Kasumi-1 (cell line): ENCODE measurements around the gene RGS6.

Source experiments
- DNase-seq, 2 experiments: peaks; one replicate each; lab custom pipeline; 2025; lab: John Stamatoyannopoulos, UW

Gene RGS6

DNA sequence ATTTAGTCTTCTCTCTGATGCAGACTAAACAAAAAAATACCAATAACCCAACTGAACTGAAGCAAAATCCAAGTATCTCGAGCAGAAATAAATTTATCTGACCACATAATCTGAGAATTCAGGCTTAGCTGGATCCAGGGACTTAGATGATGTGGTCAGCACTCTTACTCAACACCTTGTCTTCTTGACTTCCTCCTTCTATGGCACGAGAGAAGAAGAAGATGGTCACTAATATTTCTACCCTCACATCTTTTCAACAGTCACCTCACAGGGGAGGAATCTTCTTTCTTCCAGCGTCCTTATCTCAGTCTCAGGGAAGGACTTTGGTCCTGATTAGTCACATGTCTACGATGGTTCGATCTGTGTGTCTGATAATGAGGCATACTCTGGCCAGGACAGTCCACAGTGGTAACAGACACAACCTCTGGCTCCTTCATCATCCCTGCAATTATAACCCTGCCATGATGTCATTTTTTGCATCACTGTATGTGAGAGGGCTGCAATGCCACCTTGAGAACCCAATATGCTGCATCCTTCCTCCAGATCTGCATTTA, 15.8 kb downstream of the RGS6 start:
- DNase-seq, result no peak

DNA sequence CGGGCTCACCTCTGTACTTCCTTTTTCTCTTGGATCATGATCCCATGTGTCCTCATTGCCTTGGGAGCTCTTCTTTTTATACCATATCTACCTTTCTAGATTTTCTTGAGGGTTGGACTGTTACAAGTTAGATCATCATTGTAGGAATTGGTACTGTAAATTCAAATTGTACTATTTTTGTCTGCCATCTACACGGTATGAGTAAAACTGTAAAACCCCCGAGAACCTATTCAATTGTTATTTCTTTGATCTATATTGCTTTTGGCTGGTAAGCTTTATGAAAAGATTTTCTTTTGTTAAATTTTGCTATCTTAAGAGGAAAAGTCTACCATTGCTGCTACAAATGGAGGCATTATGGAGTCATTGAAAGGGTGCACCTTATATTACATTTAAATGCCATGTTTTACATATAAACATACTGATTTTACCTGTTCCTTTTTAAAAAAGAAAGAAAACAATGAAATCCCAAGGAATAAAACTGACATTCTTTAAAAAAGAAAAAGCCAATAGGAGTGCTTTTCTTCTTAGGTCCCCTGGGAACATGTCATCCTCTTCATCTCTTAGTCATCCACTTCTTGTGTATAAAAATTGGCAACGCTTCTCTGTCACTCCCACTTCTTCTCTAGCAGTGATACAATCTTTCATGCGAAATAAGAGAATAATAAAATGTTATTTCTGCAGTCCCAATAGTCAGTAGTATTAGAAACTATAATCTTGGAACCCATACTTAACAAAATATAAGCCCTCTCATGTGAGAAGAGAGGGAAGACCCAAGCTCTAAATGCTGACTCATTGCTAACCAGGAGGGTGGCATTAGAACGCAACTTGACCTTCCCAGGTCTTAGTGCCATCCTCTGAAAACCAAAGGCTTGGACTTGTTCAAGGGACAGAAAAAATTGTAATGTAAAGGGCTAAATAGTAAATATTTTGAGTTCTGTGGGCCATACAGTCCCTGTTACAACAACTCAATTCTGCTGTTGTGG, 20.4 kb downstream of the RGS6 start:
- DNase-seq, result no peak

DNA sequence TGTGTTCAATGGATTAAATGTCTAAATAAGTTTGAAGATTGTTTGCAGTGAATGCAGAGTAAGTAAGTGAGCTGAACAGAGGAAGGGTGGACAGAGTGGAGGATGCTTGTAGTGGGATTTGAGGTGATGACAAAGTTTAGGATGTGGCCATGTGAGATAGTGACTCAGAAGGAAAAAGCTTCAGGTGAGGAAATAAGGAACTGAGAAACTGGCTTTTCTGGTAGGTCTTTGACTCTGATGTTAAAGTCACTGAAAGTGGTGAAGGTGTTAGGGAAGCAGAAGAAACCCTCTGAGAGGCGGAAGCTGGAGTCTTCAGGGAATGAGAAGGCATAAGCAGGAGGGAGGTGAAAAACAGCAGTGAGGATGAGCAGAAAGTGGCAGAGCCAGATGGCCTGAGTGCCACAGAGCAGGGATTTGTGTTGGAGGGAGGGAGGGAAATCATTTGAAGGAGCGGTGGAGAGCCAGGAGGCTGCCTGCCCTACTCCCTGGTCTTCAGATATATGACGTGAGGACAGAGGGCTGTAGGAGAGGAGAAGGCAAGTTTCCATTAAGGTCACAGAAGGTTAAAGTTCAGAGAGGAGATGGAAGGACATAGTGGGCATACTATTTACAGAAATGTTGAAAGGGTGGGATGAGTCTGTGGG, 24.8 kb downstream of the RGS6 start:
- no peak for DNase-seq

DNA sequence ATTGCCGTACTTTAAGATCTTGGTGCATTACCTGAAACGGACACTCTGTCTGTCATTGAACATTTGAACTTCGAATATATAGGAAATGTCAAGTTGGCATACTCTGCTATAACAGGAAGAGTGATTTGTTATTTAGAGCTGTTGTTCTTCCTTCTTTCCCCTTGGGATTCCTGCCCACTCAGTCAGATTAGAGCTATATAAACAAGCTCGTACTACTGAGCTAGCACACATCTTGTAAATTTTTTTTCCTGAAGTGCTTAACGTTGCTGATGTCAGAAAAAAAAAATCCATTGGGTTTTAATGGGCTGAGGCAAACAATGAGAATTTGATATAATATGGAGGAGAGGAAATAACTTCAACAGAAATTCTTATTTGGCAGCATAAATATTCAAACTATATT, 26.8 kb downstream of the RGS6 start:
- no peak for DNase-seq

DNA sequence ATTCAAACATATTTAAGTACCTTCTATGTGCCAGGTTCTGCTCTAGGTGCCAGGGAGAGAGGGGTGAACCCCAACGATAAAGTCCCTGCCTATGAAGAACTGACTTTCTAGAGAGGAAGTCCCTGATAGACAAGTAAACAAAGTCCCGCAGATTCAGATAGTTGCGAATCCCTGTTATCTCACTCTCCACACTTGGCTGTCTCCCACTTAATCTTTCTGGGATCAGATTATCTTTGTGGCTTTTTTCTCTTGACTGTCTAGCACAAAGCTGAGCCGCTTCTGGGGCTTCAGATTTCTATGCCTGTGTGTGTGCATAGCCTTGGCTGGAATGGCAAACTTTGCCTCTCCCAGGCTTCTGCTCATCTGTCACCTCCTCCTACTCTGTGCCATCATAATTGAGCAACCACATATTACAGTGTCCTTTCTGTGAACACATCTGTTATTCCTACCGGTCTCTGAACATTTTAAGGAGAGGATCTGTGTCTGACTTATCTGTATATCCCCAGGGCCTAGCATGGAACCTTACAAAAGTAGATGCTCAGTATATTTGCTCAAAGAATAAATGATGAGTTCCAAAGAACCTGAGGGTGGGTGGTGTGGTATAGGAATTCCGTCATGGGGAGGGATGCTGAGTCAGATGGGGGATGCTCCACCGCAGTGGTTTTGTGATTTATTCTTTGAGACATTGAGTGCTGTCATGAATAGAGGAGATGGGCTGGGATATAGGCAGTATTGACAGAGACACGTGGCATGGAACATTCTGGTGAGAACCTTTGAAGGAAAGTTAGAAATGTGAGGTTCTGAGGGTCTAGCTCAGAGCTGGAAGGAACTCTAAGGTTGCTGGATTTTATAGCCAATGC, 28.5 kb downstream of the RGS6 start:
- no peak for DNase-seq

DNA sequence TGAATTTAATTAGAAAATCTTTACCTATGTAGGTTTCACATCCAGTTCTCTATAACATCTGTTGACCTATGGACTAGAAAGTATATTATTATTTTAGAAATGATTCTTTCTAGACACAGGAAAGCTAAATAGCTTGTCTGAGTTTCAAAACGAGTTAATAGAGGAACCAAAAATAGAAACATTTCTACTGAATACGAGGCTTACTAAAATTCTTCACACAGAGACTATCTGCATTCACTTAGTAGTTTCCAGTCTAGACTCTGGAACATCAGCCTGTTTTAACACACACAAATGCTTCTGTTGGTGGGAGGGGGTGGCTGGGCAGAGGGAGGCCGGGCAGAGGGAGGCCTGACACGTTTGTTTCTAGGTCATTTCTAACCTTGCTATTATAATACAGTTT, 29.7 kb downstream of the RGS6 start:
- DNase-seq, result no peak

DNA sequence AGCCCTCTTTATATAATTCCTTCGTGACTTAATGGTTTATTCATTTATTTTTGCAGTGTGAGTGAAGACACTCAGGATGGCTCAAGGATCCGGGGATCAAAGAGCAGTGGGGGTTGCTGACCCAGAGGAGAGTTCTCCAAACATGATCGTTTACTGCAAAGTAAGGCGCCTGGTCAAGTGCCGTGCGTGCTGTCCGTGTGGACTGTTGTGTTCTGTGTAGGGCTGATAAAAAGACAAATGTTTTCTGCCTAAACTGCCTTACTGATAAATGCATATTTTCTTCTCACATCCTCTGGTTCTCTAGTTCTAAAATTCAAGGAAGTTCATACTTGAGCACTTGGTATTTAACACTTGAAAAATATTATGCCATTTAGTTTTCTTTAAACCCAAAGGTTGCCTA, 32.5 kb downstream of the RGS6 start:
- no peak for DNase-seq

DNA sequence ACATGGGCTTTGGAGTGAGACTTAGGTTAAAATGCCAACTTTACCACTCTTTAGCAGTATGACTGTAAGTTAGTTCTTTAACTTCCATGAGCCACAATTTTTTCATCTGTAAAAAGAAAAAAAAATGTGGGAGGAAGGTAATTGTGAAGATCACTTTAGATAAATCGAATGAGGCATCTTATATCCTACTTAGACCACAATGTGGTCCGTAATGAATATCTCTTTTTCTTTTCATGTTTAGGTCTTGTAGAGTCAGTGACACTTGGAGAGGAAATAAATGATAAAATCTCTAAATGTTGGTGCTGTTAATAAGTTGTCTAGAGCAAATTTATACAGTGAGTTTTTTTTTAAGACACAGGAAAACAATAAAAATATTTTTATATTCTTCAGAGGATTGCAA, 34.3 kb downstream of the RGS6 start:
- no peak for DNase-seq

DNA sequence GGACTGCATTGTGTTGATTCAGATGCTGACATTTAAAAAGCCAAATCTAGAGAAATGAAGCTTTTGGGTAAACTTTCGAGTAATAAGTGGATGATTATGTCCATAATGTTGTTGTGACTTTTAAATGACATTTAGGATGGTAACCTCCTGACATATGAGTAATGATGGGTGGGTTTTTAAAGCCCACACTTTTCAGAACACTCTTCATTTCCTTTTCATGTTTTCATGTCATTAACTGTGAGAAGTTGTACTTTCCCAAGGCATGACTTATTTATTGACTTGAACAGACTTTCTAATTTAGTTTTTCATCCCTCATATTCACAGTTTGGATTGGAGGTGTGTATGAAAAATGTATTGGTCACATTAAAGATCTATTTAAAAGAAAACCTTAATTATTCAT, 35.5 kb downstream of the RGS6 start:
- DNase-seq, result no peak

DNA sequence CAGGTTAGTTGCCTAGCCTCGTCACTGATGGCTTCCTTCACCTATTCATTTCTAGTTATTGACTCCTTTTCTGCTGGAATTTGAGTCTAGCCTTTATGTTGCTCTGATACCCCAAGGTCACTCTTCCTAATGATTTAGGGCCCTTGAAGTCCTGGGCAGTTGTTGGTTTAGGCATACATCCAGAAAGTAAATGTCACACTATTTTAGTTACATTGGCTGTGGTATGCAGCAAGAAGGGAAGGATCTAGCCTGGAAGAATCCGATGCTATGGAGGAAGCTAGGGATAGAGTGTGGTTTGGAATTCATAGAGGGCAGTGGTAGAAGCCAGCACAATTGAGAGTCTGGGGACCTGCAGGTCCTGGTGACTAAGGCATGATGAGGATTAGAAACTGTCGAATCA, 38.0 kb downstream of the RGS6 start:
- DNase-seq, result no peak

DNA sequence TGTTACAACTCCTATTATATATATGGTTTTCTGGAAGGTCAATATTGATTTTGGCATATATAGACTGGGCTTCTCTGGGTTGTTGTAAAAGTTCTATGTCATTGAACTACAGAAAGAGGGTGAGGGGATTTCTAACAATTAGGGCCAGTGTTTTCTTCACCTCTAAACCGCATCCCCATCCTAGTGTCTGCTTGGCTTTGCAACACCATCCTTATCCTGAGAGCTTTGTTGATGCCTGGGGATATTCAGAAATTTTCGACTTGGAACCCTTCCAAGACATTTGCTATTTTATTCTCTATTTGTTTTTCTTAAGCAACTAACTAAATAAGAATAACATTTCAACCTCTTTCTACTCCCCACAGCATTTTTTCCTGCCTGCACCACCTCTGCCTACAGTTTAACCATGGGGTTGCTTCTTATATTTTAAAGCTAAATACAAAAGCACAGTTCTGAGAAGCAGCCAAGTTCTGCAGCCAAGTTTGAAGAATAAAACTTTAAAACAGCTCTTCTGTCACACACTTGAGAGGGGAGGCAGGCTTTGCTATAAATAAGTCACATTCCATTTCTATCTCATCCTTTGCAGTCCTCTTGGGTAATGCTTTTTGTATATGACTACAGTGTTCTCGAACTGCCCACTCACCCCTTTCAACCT, 53.4 kb downstream of the RGS6 start:
- no peak for DNase-seq

DNA sequence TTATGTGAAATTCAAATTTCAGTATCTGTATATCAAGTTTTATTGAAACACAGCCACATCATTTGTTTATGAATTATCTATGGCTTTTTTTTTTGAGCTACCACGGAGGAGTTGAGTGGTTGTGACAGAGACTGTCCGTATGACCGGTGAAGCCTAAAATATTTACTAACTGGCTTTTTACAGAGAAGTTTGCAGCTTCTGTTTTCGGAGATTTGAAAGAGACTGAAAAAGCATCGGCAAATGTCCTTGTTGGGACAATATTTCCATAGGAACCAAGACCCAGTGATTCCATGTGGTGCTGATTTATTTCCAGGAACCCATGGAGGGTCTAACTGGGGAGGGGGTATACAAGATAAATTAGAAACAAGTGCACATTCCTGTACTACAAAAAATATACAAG, 56.2 kb downstream of the RGS6 start:
- DNase-seq, result no peak

DNA sequence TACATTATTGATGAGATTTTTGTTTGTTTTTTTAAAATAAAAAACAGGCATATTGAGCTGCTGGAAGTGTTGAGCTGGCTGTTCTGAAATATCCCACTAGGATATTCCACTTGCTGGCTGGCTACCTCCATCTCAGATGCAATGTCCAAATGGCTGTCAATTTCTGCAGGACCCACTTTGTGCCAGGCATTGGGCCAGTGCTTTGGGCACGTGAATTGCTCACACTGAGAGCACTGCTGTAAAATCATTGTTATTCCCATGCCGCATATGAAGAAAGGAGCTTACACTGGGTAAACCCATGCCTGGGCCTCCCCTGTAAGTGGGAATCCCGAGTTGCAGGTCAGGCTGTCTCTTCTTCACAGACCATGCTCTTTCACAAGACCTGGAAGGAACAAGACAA, 56.7 kb downstream of the RGS6 start:
- no peak for DNase-seq

DNA sequence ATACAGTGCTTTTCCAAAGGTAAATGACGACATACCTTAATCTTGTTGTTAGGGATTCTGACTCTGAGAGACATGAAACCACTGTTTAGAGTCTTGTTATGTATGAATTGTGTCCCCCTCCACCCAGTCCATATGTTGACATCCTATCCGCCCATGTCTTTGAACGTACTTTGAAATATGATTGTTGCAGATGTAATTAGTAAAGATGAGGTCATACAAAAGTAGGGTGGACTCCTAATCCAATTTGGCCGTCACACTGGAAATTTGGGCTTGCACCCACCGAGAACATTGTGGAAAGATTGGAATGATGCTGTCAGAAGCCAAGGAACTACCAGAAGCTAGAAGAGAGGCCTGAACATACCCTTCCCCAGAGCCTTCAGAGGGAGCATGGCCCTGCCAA, 62.2 kb downstream of the RGS6 start:
- no peak for DNase-seq

DNA sequence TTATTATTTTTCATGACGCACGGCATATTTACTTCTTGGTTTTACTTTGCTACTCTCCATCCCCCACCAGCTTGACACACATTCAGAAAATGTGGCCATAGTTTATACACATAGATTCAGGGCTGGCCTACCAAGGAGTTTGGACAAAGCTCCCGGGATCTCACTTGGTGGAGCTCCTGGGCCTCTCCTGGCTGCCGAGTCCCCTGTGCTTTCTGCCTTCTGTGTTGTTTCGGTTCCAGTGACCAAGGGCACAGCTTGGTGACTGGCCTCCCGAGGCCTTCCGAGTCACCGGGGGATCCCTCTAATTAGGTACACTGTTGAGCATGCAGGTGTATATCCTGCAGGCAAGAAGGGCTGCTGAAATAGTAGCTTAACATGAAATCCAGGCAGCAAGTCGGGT, 63.5 kb downstream of the RGS6 start:
- no peak for DNase-seq

DNA sequence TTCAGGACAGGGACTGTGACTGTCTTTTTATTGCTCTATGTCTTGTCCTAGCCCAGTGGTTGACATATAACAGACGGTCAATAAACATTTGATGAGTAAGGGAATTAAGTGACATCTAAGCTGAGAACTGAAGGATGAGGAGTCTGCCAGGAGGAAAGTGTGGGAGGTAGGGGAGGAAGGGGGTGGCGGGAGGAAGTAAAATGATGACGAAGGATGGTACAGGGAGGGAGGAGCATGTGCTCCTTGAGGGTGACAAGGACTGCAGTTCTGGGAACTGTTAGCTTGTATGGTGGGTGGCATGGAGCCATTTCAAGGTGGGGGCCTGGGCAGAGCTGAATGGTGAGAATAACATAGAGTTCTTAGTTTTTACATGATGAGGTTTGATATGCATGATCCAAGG, 64.4 kb downstream of the RGS6 start:
- DNase-seq, result no peak

DNA sequence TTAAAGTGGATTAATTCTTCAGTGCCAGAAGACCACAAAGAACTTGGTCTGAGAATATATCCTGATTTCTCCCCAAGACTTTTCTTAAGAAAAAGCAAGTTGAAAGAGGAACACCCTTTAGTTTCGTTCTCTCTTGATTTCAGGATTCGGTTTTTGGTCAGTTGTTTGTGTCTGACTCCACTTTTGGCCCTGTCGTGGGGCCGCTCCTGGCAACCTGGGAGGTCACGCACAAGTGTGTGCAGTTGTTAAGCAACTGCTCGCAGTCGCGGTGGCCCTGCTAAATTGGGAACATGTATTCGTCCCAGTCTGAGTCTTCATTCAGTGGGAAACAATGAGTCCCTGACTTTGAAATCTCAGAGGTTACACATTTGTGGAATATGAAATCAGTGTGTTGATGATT, 68.7 kb downstream of the RGS6 start:
- no peak for DNase-seq

DNA sequence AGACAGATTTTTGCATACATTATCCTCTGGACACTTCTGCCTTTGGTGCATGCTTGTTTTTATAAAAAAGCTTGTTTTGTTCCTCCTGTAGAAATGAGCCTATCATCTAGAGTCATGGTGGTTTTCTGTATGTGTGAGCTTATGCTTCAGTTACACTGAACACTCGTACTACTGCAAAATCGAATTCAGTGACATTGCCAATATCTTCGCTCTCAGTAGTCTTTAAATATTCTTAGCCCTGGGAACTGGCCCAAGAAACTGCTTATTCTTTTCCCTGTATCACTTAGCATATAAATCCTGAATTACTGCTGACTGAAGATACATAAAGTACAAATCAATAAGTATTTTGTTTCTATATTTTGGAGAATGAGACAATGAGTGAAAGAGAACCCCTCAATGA, 70.5 kb downstream of the RGS6 start:
- DNase-seq, result no peak

DNA sequence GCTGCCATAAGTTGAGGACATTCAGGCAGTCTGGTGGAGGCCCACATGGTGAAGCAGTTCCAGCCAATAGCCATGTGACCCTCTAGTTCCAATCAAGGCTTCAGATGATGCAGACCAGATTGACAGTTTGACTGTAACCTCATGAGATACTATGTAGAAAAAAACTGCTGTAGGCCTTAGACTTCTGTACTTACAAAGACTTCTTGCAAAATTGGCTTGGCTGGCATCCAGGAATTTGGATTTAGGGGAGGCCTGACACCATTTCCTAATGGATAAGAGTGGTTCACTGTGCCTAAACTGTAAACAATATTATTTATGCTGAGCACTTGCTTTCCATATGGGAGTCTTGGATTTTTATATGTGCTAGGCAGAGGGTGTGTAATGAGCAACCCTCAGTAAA, 76.4 kb downstream of the RGS6 start:
- DNase-seq, result no peak

DNA sequence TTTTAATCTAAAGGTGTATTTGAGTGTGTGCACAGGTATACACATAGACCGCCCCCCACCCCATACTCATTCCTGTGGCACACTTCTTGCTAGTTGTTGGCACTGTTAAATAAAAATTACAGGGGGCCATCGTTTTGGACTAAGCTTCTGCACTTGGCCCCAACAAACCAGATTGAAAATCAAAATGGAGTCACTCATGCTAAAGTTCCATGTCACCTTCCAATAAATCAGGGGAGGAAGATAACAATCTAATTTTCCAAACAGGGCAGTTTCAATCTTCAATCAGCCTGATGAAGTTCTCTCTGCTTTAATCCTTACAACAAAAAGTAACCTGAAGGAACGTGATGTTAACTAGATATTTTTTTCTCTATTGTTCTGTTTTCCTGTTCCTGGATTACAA, 78.2 kb downstream of the RGS6 start:
- DNase-seq, result no peak

DNA sequence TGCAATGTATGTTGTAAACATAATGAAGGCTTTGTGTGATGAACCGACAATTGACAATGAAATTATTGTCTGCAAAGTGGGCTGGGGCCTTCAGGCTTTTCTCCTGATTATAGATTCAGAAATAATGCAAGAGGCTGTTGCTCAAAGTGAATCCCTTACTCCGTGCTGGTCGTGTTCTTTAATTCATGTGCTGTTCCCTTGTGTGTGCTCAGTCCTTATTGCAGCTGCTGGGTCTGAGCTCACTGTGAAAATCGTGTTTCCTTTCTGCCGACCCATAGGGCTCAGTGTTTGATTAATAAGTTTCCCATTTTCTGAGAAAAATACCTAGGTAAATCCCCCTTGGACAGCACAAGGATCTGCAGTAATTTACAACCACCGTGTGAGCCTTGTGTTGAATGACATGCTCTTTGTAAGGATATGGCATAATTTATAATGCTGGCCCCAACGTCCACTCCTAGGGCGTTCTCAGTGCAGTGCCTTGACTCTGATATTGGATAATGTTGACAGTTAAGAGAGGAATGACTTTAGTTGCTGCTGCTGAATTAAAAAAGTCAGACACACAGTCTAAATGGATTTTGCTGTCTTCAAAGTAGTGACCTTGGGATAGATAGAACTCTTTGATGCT, 81.6 kb downstream of the RGS6 start:
- DNase-seq, result no peak
